ENCODE results near the gene SCP2D1. TPM values are rescaled to one million over a fixed set of nuclear protein-coding genes. Genes with fewer than 3 reads are reported as not detected.

Gene SCP2D1
- polyA plus RNA-seq, 1 of the 3 experiments (the other 2 are of a cell fraction), result not detected

- TF ChIP-seq PBX3 (IDR thresholded peaks at IDR 0.05), result no peak
- no peak for TF ChIP-seq GABPA (IDR thresholded peaks at IDR 0.05; ENCODE audit: low read depth)
- no peak for TF ChIP-seq MXI1 (IDR thresholded peaks at IDR 0.05; ENCODE audit: low read depth, low read length)
- TF ChIP-seq TEAD4 (IDR thresholded peaks at IDR 0.05; ENCODE audit: borderline replicate concordance, insufficient read depth), result no peak
- TF ChIP-seq NFIC (IDR thresholded peaks at IDR 0.05; ENCODE audit: borderline replicate concordance), result no peak
- no peak for TF ChIP-seq GATA2 (CRISPR knock-in tag; IDR thresholded peaks at IDR 0.05)
- no peak for TF ChIP-seq MAX (IDR thresholded peaks at IDR 0.05; ENCODE audit: low read depth)
- no peak for TF ChIP-seq TCF12 (IDR thresholded peaks at IDR 0.05)
- TF ChIP-seq USF2 (IDR thresholded peaks at IDR 0.05; ENCODE audit: borderline replicate concordance, low read depth, low read length), result no peak
- TF ChIP-seq SMC3 (IDR thresholded peaks at IDR 0.05; ENCODE audit: low read depth, low read length), result no peak
These were observed 2.4 kb upstream of the SCP2D1 start (continued) for GRCh38 chr20:18811186-18811585.

GRCh38 chr20:18811904-18812303, 1.7 kb upstream of the SCP2D1 start:
- Histone ChIP-seq H3K9me2 (no peaks in the 10 kb centered on the region), H3K27ac (ENCODE audit: low read depth in 2 of 2, low read length in 1 of 2) (no peak overlapping the region), H4K20me1 (ENCODE audit: insufficient read depth) (no peaks in the 10 kb centered on the region), H3K9me3 (no peaks in the 10 kb centered on the region), H3K4me2 (no peak overlapping the region), H3K27me3 (ENCODE audit: insufficient read depth) (no peaks in the 10 kb centered on the region), H3K9ac (no peak overlapping the region), H3F3A (replicated peaks; ENCODE audit: insufficient read depth) (no peaks in the 10 kb centered on the region), H2AFZ (ENCODE audit: low read depth) (no peak overlapping the region), H3K36me3 (replicated peaks in 1 of 2; ENCODE audit: control insufficient read depth in 1 of 2, insufficient read depth in 2 of 2, low read length in 1 of 2) (no peaks in the 10 kb centered on the region), H3K79me2 (ENCODE audit: insufficient read depth) (no peaks in the 10 kb centered on the region), H3K4me3 (ENCODE audit: low read depth in 2 of 2, low read length in 1 of 2) (no peak overlapping the region), H3K4me1 (ENCODE audit: control insufficient read depth in 1 of 2, insufficient read depth in 2 of 2, low read depth in 1 of 2, low read length in 1 of 2) (no peaks in the 10 kb centered on the region)
- TF ChIP-seq MXI1 (IDR thresholded peaks at IDR 0.05; ENCODE audit: low read depth, low read length) (no peak), FOSL2 (IDR thresholded peaks at IDR 0.05; ENCODE audit: borderline replicate concordance, low read depth) (no peak), IRF3 (IDR thresholded peaks at IDR 0.05; ENCODE audit: low read depth, low read length) (no peak), ELF1 (IDR thresholded peaks at IDR 0.05) (no peak), YY1 (IDR thresholded peaks at IDR 0.05; ENCODE audit: low read depth) (no peak), CTCF (IDR thresholded peaks at IDR 0.05) (no peak), MAX (IDR thresholded peaks at IDR 0.05; ENCODE audit: low read depth) (no peak), EP300 (IDR thresholded peaks at IDR 0.05; ENCODE audit: borderline replicate concordance in 1 of 2, low read depth in 1 of 2, low read length in 1 of 2) (no peak), RCOR1 (IDR thresholded peaks at IDR 0.05; ENCODE audit: low read length) (no peak), GATA2 (CRISPR knock-in tag; IDR thresholded peaks at IDR 0.05) (no peak), NRF1 (IDR thresholded peaks at IDR 0.05; ENCODE audit: low read depth, low read length) (no peak), FOXJ3 (CRISPR knock-in tag; IDR thresholded peaks at IDR 0.05) (no peak), NFIC (IDR thresholded peaks at IDR 0.05; ENCODE audit: borderline replicate concordance) (no peak), TAF1 (IDR thresholded peaks at IDR 0.05; ENCODE audit: borderline replicate concordance, low read depth, low read length) (no peak), CHD2 (IDR thresholded peaks at IDR 0.05; ENCODE audit: low read length, partially characterized antibody) (no peak), USF1 (IDR thresholded peaks at IDR 0.05; ENCODE audit: borderline replicate concordance, low read depth) (no peak), GABPA (IDR thresholded peaks at IDR 0.05; ENCODE audit: low read depth) (no peak), PBX3 (IDR thresholded peaks at IDR 0.05) (no peak)
- no peak for DNase-seq
- CTCF ChIA-PET, result interaction anchor here (0.9 to 1.4 kb wide), 2 partner anchors 18 to 180 kb away, joined by 3 to 4 read pairs; no protein-coding TSS in a partner anchor
- POLR2A ChIA-PET, result no interaction called here
- WGBS (ENCODE audit: low lambda C conversion rate), result 57% methylated on average over 3 of the region's 3 CpGs
